SKM-1 (cell line): ENCODE data around the gene PRKCA.

Source experiments
- DNase-seq: peaks from one replicate; lab custom pipeline; 2025; ENCODE audit not compliant: unreplicated experiment; lab: John Stamatoyannopoulos, UW

Gene PRKCA

DNA sequence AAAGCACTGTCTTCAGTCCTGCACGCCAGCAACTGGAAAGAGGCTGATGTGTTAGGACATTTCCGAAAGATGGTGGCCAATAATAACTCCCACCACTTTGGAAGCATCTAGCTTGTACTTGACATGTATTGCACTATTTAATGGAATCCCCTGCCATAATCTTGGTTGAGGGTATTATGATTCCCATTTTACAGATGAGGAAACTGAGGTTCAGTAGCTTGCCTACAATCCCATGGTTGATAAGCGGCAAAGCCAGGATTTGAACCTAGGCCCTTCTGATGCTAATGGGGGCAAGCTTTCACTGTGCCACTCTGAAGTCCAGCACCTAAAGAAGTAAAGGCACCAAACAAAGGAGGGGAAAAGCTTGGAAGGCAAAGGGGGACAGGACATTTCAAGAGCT lies 540.5 kb downstream of the PRKCA start:
- no peak for DNase-seq

DNA sequence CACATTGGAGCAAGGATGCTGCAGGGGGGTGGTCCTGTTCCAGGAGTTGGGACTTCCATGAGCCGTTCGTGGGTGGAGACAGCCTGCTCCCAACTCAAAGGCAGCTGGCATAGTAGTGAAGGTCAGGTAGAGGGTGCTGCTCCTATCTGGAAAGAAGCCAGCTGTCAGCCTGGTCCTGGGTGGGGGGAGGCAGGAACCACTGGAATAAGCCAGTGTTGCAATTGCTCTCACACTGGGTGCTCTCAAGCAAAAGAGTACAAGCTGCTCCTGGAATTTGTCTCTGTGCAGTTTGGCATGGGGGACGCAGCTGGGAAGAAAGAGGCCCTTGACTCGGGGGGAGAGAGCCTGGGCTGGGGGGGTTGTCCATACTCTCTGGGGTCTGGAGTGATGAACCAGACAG lies 541.2 kb downstream of the PRKCA start:
- DNase-seq = no peak

DNA sequence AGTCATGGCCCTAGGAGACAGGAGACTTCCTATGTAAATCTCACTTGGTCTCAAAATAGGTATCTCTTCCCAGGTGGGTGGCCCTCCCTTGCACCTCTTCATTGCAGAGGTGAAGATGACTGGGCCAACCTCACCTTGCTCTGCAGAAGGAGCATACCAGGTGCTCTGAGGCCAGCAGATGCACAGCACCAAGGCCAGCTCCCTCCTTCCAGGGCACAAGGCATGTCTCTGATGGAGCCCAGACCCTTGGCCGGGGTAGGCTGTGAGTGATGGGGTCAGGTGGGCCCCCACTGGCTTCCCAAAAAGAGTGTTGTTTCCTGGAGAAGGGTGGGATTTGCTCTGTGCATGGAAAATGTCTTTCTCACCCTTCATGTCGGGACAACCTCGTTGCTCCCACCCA lies 545.3 kb downstream of the PRKCA start:
- no peak for DNase-seq

DNA sequence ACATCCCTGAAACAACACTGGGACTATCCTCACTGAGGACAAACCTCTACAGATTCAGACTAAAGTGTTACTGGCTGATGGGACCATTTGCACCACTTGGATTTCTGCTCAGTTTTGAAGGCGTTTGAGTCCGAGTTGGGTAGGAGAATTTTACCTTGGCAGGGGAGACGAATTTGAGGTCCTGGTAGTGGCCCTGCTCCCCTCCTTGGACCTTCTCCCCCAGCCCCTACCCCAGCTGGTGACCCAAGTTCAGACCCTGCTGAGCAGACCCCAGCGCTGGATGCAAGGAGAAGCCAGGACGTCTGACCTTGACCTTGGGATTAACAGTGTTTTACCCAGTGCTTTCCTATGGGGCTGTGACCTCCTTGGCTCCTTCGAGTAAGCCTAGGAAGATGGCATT lies 546.1 kb downstream of the PRKCA start:
- no peak for DNase-seq

DNA sequence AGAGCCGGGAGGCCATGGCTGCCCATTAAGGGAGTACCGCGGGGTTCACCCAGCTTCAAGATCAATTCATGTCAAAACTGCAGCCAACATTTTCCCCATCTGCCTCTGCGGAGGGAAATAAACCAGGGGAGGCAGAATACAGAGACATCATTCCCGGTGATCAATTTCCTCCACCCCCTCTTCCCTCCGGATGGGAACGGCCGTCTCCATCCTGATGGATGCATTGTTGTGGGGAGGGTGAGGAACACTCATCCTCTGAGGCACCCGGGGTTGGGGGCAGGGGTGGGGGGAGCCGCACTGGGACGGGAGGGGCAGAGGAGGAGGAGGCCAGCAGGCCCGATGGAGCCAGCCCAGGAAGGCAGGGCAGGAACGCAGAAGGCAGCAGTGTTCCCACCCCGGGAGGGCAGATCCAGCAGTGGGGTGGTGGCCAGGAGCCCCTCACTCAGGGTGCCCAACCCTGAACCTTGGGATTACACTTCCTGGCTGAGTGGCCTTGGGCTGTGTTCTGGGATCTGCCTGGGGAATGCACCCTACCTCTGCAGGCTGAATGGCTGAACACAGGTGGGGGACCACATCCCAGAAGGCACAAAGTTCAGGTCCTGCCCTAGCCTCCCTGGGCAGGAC lies 546.7 kb downstream of the PRKCA start:
- DNase-seq = no peak

DNA sequence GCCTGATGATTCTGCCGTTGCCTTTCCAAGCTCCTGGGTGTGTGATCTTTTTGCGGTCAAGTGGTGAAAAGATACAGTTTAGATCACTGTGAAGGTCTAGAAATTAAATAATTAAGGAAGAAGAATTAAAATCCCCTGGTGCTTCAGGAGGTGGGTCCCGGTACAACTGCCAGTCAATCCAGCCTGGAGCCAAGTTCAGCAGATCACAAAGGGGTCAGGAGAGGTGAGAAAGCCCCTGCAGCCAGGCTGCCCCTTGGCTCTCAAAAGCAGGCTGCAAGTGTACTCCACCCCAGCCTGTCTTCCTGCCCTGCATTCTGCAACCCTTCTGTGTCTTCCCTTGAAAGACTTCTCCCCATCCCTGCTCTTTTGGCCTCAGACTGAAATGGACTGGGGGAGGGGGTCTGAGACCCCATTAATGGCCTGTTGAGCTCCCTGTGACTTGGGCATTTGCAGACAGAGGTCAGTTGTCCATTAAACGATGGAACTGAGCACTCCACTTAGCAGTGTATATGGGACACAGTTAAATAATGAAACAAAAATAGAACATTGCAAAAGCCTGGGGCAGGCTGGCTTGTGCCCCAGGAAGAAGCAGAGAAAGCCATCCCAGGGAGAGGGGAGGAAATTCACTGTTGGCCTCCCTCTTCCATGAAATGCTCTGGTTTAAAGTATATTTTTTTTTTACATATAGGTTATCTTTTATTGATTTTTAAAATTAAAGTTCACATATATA lies 547.6 kb downstream of the PRKCA start:
- DNase-seq = no peak

DNA sequence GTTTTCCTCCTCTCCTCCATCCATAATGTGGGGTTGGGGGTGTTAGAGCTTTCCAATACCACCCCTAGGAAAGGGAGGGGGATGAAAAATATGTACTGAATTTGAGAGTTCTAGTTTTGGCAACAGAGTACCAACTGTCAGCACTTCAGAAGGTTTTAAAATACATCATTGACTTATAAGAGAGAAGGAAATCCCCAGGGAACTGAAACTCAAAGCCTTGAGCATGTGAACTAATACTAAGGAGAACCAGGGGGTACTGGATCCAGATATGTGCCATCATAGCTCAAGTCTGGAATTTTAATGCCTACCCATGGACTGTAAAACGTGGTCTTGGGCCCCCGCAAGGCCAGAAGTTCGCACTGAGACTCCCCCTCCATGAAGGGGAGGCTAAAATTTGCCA lies 548.3 kb downstream of the PRKCA start:
- DNase-seq = no peak

DNA sequence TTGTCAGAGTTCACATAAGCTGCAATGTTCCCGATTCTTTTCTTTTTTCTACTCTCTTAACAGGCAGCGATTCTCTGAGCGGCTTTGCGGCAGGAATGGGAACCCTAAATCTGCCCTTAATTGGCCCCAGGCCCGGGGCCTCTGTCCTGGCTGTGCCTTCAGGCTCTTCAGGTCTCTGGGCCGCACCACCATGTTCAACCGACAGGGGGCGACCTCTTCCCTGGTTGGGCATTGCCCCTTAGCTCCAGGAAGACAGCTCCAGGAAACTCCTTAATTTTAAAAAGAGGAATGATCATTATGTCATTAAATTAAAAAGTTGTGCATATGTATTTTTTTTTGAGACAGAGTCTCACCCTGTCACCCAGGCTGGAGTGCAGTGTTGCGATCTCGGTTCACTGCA lies 552.8 kb downstream of the PRKCA start:
- no peak for DNase-seq

DNA sequence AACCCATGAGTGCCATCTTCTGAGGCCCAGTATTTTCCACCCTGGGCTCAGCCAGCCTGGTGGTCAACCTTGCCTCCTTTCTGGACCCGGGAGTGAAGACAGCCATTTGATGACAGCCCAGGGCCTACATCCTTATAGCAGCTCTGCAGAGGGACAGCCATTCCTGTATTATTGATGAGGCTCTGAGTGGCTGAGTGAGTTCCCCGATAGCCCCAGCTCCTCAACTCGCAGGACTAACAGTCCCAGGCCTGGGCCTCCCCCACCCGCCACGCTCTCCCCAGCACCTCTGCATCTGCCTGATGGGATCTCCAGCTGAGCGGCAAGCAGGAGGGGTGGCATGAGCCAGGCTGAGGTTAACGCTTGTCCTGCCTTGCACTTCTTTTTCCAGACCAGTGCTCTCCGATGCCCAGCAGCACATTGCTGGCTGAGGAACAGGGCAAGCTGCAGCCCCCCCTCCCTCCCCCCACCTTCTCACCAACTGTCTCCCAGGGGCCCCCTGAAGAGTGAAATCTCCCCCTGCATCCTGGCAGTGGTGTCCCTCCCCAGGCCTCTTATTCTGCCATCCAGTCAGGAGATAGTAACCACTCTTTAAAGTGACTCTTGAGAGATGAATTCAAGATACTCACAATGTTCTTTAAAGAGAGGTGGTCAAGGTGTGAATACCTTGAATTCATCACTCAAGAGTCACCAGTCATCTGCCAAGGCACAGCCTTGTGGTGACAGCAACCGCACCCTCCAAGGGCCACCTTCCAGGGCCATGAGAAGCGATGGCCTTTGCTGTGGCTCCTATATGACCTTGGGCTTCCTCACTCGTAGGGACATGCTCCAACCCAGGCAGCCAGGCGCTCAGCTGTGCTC lies 556.0 kb downstream of the PRKCA start:
- DNase-seq = no peak

DNA sequence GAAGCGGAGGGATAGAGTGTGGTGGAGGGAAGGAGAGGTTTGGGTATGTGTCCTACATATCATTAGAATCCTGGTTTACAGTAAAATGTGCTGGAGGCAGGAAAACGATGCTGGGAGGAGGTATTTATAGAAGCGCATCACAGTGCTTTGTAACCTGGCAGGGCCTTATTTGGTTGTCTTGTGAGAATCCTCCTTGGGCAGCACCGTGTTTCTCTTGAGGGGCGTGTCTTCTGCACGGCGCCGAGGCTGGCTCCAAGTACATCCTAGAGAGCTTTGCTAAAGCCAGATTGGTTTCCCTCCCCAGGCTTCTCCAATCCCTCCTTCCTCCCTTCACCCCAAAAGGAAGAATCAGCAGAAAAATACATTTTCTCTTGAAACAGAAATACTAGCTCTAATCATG lies 556.9 kb downstream of the PRKCA start:
- no peak for DNase-seq

DNA sequence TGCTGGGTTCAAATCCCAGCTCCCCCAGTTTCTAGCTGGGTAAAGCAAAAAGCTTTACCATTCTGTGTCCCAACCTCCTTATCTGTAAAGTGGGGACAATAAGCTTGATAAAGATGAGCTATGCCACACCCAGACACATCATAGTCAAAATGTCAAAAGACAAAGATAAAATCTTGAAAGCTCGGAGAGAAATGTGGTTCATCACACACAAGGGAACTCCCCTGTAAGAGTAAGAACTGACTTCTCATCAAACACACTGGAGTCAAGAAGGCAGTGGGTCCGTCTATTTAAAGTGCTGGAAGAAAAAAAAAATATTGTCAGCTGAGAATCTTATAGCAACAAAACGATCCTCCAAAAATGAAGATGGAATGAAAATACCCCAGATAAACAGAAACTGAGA lies 557.8 kb downstream of the PRKCA start:
- no peak for DNase-seq
